Lung (tissue), 12 donors: ENCODE measurements around the gene GLCE. TPM values are rescaled to one million over a fixed set of nuclear protein-coding genes. Genes with fewer than 3 reads are reported as not detected.

Experiments used
- ATAC-seq: fragments of 200-7000 bp; cut with Tn5 transposase; one replicate; pipeline ENCODE4 v1.9.1; 2020; ENCODE audit warnings: moderate number of reproducible peaks; ENCODE audit not compliant: insufficient read depth, low FRiP score
- DNase-seq, 3 donors: peaks; one replicate each; pipeline ENCODE4 v3.0.0-alpha.2; 2013 to 2017
- H3K27ac ChIP-seq, 2 donors: one replicate each; pipeline ENCODE4 v1.5.1; 2013; ENCODE audit warnings: mild to moderate bottlenecking in 2 of 2, moderate library complexity in 2 of 2, control low read depth in 1 of 2, inconsistent platforms in 1 of 2, low read depth in 1 of 2, low read length in 1 of 2
- H3K27me3 ChIP-seq, 3 donors: one replicate each; pipeline ENCODE4 v1.5.1; 2013; ENCODE audit warnings: low read length in 2 of 3; ENCODE audit not compliant: control insufficient read depth in 3 of 3, insufficient read depth in 3 of 3
- H3K36me3 ChIP-seq, 4 donors: one replicate each; pipeline ENCODE4 v1.5.1; 2013; ENCODE audit warnings: low read length in 4 of 4, mild to moderate bottlenecking in 1 of 4, moderate library complexity in 1 of 4; ENCODE audit not compliant: control insufficient read depth in 4 of 4, insufficient read depth in 4 of 4
- H3K4me1 ChIP-seq, 5 donors: one replicate each; pipeline ENCODE4 v1.5.1; 2013; ENCODE audit warnings: low read length in 5 of 5, mild to moderate bottlenecking in 2 of 5, moderate library complexity in 1 of 5; ENCODE audit not compliant: control insufficient read depth in 5 of 5, insufficient read depth in 5 of 5
- H3K4me3 ChIP-seq: one replicate; pipeline ENCODE4 v1.5.1; 2013; ENCODE audit warnings: mild to moderate bottlenecking, control low read depth, moderate library complexity
- H3K9ac ChIP-seq, 2 donors: one replicate each; pipeline ENCODE4 v1.5.1; 2013; ENCODE audit warnings: low read length in 2 of 2, control low read depth in 1 of 2; ENCODE audit not compliant: insufficient read depth in 1 of 2
- H3K9me3 ChIP-seq, 4 donors: one replicate each; pipeline ENCODE4 v1.5.1; 2013; ENCODE audit warnings: low read length in 3 of 4, mild to moderate bottlenecking in 1 of 4, moderate library complexity in 1 of 4; ENCODE audit not compliant: control insufficient read depth in 4 of 4, insufficient read depth in 3 of 4
- CTCF ChIP-seq: IDR thresholded peaks from 2 replicates; pipeline ENCODE4 v1.5.1; 2012; ENCODE audit warnings: mild to moderate bottlenecking; ENCODE audit errors: control extremely low read depth, extremely low read depth
- WGBS, 2 donors: extraction: QIAGEN DNeasy Blood & Tissue Kit; methylation state at CpG; one replicate each; pipeline ENCODE4 v1.1.7; 2013; 5-methylcytosine and 5-hydroxymethylcytosine counted together
- polyA plus RNA-seq, 2 donors: library from polyadenylated mRNA; stranded (reverse); fragments of 200-250 nt; gene quantifications; one replicate each; pipeline ENCODE4 v1.2.1, GENCODE V29; 2013
- total RNA-seq, 2 donors: library from RNA; depleted of rRNA in 1 of 2; stranded (reverse); fragments of >200 nt in 1 of 2; gene quantifications; one replicate each; pipeline ENCODE4 v1.2.1, GENCODE V29; 2014 to 2021
- donor health status: control.
- donor health status: control.
- donor health status: Bipolar disorder and iron deficiency.
- donor health status: healthy.
- donor health status: DM: yes; HTN: yes; CAD: no.

Gene GLCE
- total and polyA plus RNA-seq, 4 donors, result 13.5 to 76.7 (median 17.9) TPM

- H3K9ac ChIP-seq, result no peak overlapping the region
- TF ChIP-seq CTCF, result no peak
- no peak overlapping the region for H3K27ac ChIP-seq
- H3K9me3 ChIP-seq, result no peaks in the 10 kb centered on the region
- no peaks in the 10 kb centered on the region for H3K27me3 ChIP-seq
- peaks cover 0 to 26% (median 0%) of the 10 kb centered on the region in 5 donors for H3K4me1 ChIP-seq
- no peaks in the 10 kb centered on the region for H3K36me3 ChIP-seq
- ATAC-seq (no peak), DNase-seq (no peak)
- WGBS, 2 donors, result 90 to 91% methylated on average over 4 of the region's 4 CpGs
- H3K4me3 ChIP-seq, result no peak overlapping the region
Measured at GRCh38 chr15:69236505-69236904, 76.1 kb downstream of the GLCE start.

GRCh38 chr15:69237718-69238117 lies 77.3 kb downstream of the GLCE start:
- Histone ChIP-seq H3K9me3 (no peaks in the 10 kb centered on the region), H3K4me3 (no peak overlapping the region), H3K27ac (no peak overlapping the region), H3K9ac (peak overlapping the region in 1 of 2 donors; percentile 34), H3K36me3 (no peaks in the 10 kb centered on the region), H3K27me3 (no peaks in the 10 kb centered on the region), H3K4me1 (peaks cover 0 to 27% (median 0%) of the 10 kb centered on the region in 5 donors)
- DNase-seq (peak in 2 of 3 donors; percentile 75 to 83), ATAC-seq (no peak)
- no peak for TF ChIP-seq CTCF
- 94 to 95% methylated on average over 1 of the region's 1 CpG for WGBS, 2 donors

GRCh38 chr15:69244798-69245197 lies 84.4 kb downstream of the GLCE start:
- Histone ChIP-seq H3K36me3 (no peaks in the 10 kb centered on the region), H3K27ac (no peak overlapping the region), H3K9ac (no peak overlapping the region), H3K27me3 (no peaks in the 10 kb centered on the region), H3K4me3 (no peak overlapping the region), H3K4me1 (peaks cover 0 to 22% (median 4%) of the 10 kb centered on the region in 5 donors), H3K9me3 (no peaks in the 10 kb centered on the region)
- WGBS, 2 donors, result 52 to 57% methylated on average over 2 of the region's 2 CpGs
- no peak for ATAC-seq
- no peak for TF ChIP-seq CTCF
- DNase-seq, result no peak

GRCh38 chr15:69253156-69253555 lies 92.7 kb downstream of the GLCE start:
- no peaks in the 10 kb centered on the region for H3K27me3 ChIP-seq
- H3K9ac ChIP-seq, result no peak overlapping the region
- H3K27ac ChIP-seq, result no peak overlapping the region
- no peak for TF ChIP-seq CTCF
- peaks cover 0 to 7% (median 5%) of the 10 kb centered on the region in 4 donors for H3K36me3 ChIP-seq
- no peak overlapping the region for H3K4me3 ChIP-seq
- 56 to 82% methylated on average over 3 of the region's 3 CpGs for WGBS, 2 donors
- H3K9me3 ChIP-seq, result no peaks in the 10 kb centered on the region
- DNase-seq (peak in 2 of 3 donors; percentile 57 to 65), ATAC-seq (no peak)
- peaks cover 0 to 9% (median 2%) of the 10 kb centered on the region in 5 donors for H3K4me1 ChIP-seq
